Cortex of kidney (tissue), 1 donor: Measurements from ENCODE around the gene APBA2.
"Not testable (repeated sequence)": the region's sequence is repeated elsewhere in the genome, so short reads cannot be mapped to it uniquely, and the experiment has no call there.

ENCODE experiments used
- DNase-seq: peaks from one replicate; lab custom pipeline; 2025; lab: John Stamatoyannopoulos, UW

The APBA2 gene

DNA sequence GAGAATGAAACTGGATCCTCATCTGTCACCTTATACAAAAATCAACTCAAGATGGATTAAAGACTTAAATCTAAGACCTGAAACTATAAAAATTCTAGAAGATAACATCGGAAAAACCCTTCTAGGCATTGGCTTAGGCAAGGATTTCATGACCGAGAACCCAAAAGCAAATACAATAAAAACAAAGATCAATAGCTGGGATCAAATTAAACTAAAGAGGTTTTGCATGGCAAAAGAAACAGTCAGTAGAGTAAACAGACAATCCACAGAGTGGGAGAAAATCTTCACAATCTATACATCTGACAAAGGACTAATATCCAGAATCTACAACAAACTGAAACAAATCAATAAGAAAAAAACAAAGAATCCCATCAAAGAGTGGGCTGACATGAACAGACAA is 281.3 kb downstream of the APBA2 start:
- not testable (repeated sequence) for DNase-seq
